Retinal pigment epithelial cell (primary cell): ENCODE results near the gene KLHL17.

Source experiments
- DNase-seq: peaks from one replicate; pipeline ENCODE4 v3.0.0-alpha.2; 2010; ENCODE audit warnings: low read depth
- H3K4me3 ChIP-seq: 2 replicates; pipeline ENCODE4 v1.5.1; 2011; ENCODE audit warnings: mild to moderate bottlenecking, low read length, control low read depth, moderate library complexity
- CTCF ChIP-seq: conservative IDR thresholded peaks from 2 replicates; pipeline ENCODE4 v1.5.1; 2011; ENCODE audit warnings: low read depth, low read length, control low read depth, inconsistent platforms

Gene KLHL17

GRCh38 chr1:967466-968343 is 7.3 kb downstream of the KLHL17 start:
- no peak for DNase-seq
- H3K4me3 ChIP-seq: no peak overlapping the region
- TF ChIP-seq CTCF: no peak

GRCh38 chr1:969260-969855 is 9.0 kb downstream of the KLHL17 start:
- H3K4me3 ChIP-seq: no peak overlapping the region
- no peak for TF ChIP-seq CTCF
- no peak for DNase-seq

GRCh38 chr1:970242-970972 is 10.0 kb downstream of the KLHL17 start:
- DNase-seq: no peak
- no peak for TF ChIP-seq CTCF
- H3K4me3 ChIP-seq: no peak overlapping the region

- no peak overlapping the region for H3K4me3 ChIP-seq
- no peak for TF ChIP-seq CTCF
- no peak for DNase-seq
Observed at GRCh38 chr1:970973-971730, 10.8 kb downstream of the KLHL17 start.

GRCh38 chr1:971751-972506 is 11.5 kb downstream of the KLHL17 start:
- TF ChIP-seq CTCF: no peak

More at GRCh38 chr1:971751-972506, 11.5 kb downstream of the KLHL17 start:
- no peak for DNase-seq
- no peak overlapping the region for H3K4me3 ChIP-seq
